Esophagus squamous epithelium (tissue), 4 donors: ENCODE measurements around the gene TDRD5.

Experiments used
- CTCF ChIP-seq, 6 experiments: fragments of 450-650 bp in 4 of 6; fragments of 200-600 bp in 2 of 6; sonication (generic) in 2 of 6; IDR thresholded peaks; one replicate each; pipeline ENCODE4 v1.5.1; 2016 to 2019; ENCODE audit warnings: antibody characterized with exemption in 6 of 6, mild to moderate bottlenecking in 4 of 6, moderate library complexity in 4 of 6
- POLR2A ChIP-seq, 4 donors: fragments of 450-650 bp; IDR thresholded peaks; one replicate each; pipeline ENCODE4 v1.6.1; 2017; ENCODE audit warnings: antibody characterized with exemption in 4 of 4, mild to moderate bottlenecking in 4 of 4, moderate library complexity in 3 of 4

- no peak for TF ChIP-seq CTCF (IDR thresholded peaks at IDR 0.05)
- no peak for TF ChIP-seq POLR2A (IDR thresholded peaks at IDR 0.05)
These were observed 127.6 kb downstream of the TDRD5 start for GRCh38 chr1:179719272-179719671.
